Esophagus squamous epithelium (tissue), 4 donors: ENCODE data around the gene MCM5.

Source experiments
- POLR2A ChIP-seq, 4 donors: fragments of 450-650 bp; IDR thresholded peaks; one replicate each; pipeline ENCODE4 v1.6.1; 2017; ENCODE audit warnings: antibody characterized with exemption in 4 of 4, mild to moderate bottlenecking in 4 of 4, moderate library complexity in 3 of 4
- TF ChIP-seq, protein P1 (sequence below), 6 experiments: fragments of 450-650 bp in 4 of 6; fragments of 200-600 bp in 2 of 6; sonication (generic) in 2 of 6; IDR thresholded peaks; one replicate each; pipeline ENCODE4 v1.5.1; 2016 to 2019; ENCODE audit warnings: antibody characterized with exemption in 6 of 6, mild to moderate bottlenecking in 4 of 6, moderate library complexity in 4 of 6

GRCh38 chr22:35394810-35395563 is 5.0 kb upstream of the MCM5 start:
- no peak for TF ChIP-seq POLR2A (IDR thresholded peaks at IDR 0.05)
- TF ChIP-seq, protein P1, sequence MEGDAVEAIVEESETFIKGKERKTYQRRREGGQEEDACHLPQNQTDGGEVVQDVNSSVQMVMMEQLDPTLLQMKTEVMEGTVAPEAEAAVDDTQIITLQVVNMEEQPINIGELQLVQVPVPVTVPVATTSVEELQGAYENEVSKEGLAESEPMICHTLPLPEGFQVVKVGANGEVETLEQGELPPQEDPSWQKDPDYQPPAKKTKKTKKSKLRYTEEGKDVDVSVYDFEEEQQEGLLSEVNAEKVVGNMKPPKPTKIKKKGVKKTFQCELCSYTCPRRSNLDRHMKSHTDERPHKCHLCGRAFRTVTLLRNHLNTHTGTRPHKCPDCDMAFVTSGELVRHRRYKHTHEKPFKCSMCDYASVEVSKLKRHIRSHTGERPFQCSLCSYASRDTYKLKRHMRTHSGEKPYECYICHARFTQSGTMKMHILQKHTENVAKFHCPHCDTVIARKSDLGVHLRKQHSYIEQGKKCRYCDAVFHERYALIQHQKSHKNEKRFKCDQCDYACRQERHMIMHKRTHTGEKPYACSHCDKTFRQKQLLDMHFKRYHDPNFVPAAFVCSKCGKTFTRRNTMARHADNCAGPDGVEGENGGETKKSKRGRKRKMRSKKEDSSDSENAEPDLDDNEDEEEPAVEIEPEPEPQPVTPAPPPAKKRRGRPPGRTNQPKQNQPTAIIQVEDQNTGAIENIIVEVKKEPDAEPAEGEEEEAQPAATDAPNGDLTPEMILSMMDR (IDR thresholded peaks at IDR 0.05), result no peak
